ENCODE measurements around the gene FAM13A. TPM values are rescaled to one million over a fixed set of nuclear protein-coding genes. Genes with fewer than 3 reads are reported as not detected.

FAM13A gene
- total and polyA plus RNA-seq, 10 of the 15 experiments (the other 5 are each of a cell fraction or from before 2014, with no cell fraction given), result 0.05 to 1.8 (median 0.27) TPM; not detected in 1

- TF ChIP-seq, protein P1, sequence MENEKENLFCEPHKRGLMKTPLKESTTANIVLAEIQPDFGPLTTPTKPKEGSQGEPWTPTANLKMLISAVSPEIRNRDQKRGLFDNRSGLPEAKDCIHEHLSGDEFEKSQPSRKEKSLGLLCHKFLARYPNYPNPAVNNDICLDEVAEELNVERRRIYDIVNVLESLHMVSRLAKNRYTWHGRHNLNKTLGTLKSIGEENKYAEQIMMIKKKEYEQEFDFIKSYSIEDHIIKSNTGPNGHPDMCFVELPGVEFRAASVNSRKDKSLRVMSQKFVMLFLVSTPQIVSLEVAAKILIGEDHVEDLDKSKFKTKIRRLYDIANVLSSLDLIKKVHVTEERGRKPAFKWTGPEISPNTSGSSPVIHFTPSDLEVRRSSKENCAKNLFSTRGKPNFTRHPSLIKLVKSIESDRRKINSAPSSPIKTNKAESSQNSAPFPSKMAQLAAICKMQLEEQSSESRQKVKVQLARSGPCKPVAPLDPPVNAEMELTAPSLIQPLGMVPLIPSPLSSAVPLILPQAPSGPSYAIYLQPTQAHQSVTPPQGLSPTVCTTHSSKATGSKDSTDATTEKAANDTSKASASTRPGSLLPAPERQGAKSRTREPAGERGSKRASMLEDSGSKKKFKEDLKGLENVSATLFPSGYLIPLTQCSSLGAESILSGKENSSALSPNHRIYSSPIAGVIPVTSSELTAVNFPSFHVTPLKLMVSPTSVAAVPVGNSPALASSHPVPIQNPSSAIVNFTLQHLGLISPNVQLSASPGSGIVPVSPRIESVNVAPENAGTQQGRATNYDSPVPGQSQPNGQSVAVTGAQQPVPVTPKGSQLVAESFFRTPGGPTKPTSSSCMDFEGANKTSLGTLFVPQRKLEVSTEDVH (IDR thresholded peaks at IDR 0.05; ENCODE audit: low read depth, partially characterized antibody), result no peak
- TF ChIP-seq, protein P2, sequence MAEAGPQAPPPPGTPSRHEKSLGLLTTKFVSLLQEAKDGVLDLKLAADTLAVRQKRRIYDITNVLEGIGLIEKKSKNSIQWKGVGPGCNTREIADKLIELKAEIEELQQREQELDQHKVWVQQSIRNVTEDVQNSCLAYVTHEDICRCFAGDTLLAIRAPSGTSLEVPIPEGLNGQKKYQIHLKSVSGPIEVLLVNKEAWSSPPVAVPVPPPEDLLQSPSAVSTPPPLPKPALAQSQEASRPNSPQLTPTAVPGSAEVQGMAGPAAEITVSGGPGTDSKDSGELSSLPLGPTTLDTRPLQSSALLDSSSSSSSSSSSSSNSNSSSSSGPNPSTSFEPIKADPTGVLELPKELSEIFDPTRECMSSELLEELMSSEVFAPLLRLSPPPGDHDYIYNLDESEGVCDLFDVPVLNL (IDR thresholded peaks at IDR 0.05; ENCODE audit: low read depth, low read length), result no peak
- TF ChIP-seq ZSCAN29 (IDR thresholded peaks at IDR 0.05), result no peak
- TF ChIP-seq EZH2 (IDR thresholded peaks at IDR 0.05; ENCODE audit: borderline replicate concordance, control insufficient read depth, low read depth, low read length), result no peak
- no peak for TF ChIP-seq MEF2A (IDR thresholded peaks at IDR 0.05; ENCODE audit: insufficient read depth, low read depth, low read length)
- TF ChIP-seq TAF1 (IDR thresholded peaks at IDR 0.05; ENCODE audit: borderline replicate concordance, low read depth, low read length), result 0 out of 2 replicates have a peak, but pooled peaks have one; percentile 29
- no peak for TF ChIP-seq NR2C2 (IDR thresholded peaks at IDR 0.05; ENCODE audit: borderline replicate concordance, control insufficient read depth, insufficient read length, low read depth)
- TF ChIP-seq, protein P3, sequence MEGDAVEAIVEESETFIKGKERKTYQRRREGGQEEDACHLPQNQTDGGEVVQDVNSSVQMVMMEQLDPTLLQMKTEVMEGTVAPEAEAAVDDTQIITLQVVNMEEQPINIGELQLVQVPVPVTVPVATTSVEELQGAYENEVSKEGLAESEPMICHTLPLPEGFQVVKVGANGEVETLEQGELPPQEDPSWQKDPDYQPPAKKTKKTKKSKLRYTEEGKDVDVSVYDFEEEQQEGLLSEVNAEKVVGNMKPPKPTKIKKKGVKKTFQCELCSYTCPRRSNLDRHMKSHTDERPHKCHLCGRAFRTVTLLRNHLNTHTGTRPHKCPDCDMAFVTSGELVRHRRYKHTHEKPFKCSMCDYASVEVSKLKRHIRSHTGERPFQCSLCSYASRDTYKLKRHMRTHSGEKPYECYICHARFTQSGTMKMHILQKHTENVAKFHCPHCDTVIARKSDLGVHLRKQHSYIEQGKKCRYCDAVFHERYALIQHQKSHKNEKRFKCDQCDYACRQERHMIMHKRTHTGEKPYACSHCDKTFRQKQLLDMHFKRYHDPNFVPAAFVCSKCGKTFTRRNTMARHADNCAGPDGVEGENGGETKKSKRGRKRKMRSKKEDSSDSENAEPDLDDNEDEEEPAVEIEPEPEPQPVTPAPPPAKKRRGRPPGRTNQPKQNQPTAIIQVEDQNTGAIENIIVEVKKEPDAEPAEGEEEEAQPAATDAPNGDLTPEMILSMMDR (IDR thresholded peaks at IDR 0.05 in 2 of 3, conservative IDR thresholded peaks at IDR 0.05 in 1 of 3; ENCODE audit: control insufficient read depth in 2 of 3, extremely low read depth in 1 of 3, insufficient read depth in 1 of 3, low read depth in 3 of 3, low read length in 3 of 3), result no peak
- TF ChIP-seq, protein P4, sequence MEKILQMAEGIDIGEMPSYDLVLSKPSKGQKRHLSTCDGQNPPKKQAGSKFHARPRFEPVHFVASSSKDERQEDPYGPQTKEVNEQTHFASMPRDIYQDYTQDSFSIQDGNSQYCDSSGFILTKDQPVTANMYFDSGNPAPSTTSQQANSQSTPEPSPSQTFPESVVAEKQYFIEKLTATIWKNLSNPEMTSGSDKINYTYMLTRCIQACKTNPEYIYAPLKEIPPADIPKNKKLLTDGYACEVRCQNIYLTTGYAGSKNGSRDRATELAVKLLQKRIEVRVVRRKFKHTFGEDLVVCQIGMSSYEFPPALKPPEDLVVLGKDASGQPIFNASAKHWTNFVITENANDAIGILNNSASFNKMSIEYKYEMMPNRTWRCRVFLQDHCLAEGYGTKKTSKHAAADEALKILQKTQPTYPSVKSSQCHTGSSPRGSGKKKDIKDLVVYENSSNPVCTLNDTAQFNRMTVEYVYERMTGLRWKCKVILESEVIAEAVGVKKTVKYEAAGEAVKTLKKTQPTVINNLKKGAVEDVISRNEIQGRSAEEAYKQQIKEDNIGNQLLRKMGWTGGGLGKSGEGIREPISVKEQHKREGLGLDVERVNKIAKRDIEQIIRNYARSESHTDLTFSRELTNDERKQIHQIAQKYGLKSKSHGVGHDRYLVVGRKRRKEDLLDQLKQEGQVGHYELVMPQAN (conservative IDR thresholded peaks at IDR 0.05), result no peak
- TF ChIP-seq ZNF384 (IDR thresholded peaks at IDR 0.05; ENCODE audit: borderline replicate concordance, low read depth, low read length), result no peak
- TF ChIP-seq PBX3 (IDR thresholded peaks at IDR 0.05; ENCODE audit: insufficient replicate concordance, low read depth, low read length), result peak; percentile 87
- TF ChIP-seq GABPA (IDR thresholded peaks at IDR 0.05; ENCODE audit: low read depth), result no peak
- TF ChIP-seq KAT2A (conservative IDR thresholded peaks at IDR 0.05; ENCODE audit: control insufficient read depth, low read depth, low read length), result no peak
- TF ChIP-seq STAT3 (IDR thresholded peaks at IDR 0.05; ENCODE audit: low read depth, low read length), result no peak
- no peak for TF ChIP-seq ZNF207 (IDR thresholded peaks at IDR 0.05; ENCODE audit: borderline replicate concordance)
- TF ChIP-seq NFIC (IDR thresholded peaks at IDR 0.05; ENCODE audit: low read depth, low read length), result no peak; the same call in none of the 2 replicates
- no peak for TF ChIP-seq PML (IDR thresholded peaks at IDR 0.05; ENCODE audit: low read length)
These were observed 44.5 kb upstream of the FAM13A start (continued) for GRCh38 chr4:89101256-89102161.

All from GM12878 (cell line).